HUES64 (cell line): Measurements from ENCODE around the gene C1QL1.
A peak's percentile ranks its signal among the peaks of the same experiment; 100 is the strongest.

Experiments
- H3K27ac ChIP-seq: 2 replicates; pipeline ENCODE4 v1.7.0; 2013; ENCODE audit warnings: low read depth, low read length, inconsistent platforms
- H3K27me3 ChIP-seq: 2 replicates; pipeline ENCODE4 v1.6.1; 2013; ENCODE audit warnings: mild to moderate bottlenecking, low read length; ENCODE audit not compliant: insufficient read depth
- H3K36me3 ChIP-seq: 2 replicates; pipeline ENCODE4 v1.6.1; 2013; ENCODE audit warnings: mild to moderate bottlenecking, low read length; ENCODE audit not compliant: insufficient read depth
- H3K4me1 ChIP-seq: 2 replicates; pipeline ENCODE4 v1.6.1; 2013; ENCODE audit warnings: mild to moderate bottlenecking, low read length, moderate library complexity; ENCODE audit not compliant: insufficient read depth
- H3K4me3 ChIP-seq: 2 replicates; pipeline ENCODE4 v1.5.1; 2013; ENCODE audit warnings: mild to moderate bottlenecking, low read length, moderate library complexity
- H3K9ac ChIP-seq: 2 replicates; pipeline ENCODE4 v1.6.1; 2013; ENCODE audit warnings: mild to moderate bottlenecking, low read depth, low read length
- H3K9me3 ChIP-seq: 2 replicates; pipeline ENCODE4 v1.6.1; 2013; ENCODE audit warnings: low read depth, low read length; ENCODE audit not compliant: insufficient read depth
- WGBS: fragments of 150-250, 120-280 bp; methylation state at CpG from one replicate; pipeline ENCODE4 v1.1.7; 2013; ENCODE audit warnings: missing lambda C conversion rate; 5-methylcytosine and 5-hydroxymethylcytosine counted together

Gene C1QL1

DNA sequence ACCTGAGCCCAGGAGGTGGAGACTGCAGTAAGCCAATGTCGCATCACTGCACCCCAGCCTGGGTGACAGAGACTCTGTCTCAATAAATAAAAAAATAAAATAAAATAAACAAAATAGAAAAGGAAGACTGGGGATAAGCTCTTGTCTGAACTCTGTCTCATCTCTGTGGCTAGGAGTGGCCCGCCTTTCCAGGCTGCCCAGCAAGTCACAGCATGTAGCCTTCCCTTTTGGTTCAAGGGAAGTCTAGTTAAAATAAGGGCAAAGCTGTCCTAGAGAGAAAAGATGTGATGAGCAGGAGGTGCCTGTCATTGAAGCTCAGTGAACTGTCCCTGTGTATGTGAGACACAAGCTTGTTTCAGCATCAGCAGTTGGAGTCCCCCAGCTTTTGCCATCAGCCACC, 50.1 kb downstream of the C1QL1 start:
- Histone ChIP-seq H3K27ac (no peak overlapping the region), H3K4me3 (no peak overlapping the region), H3K27me3 (peaks cover 8% of the 10 kb centered on the region), H3K36me3 (no peaks in the 10 kb centered on the region), H3K4me1 (peaks cover 13% of the 10 kb centered on the region), H3K9ac (no peak overlapping the region), H3K9me3 (no peaks in the 10 kb centered on the region)
- 87% methylated on average over 2 of the region's 2 CpGs for WGBS

GRCh38 chr17:44917456-44917855, 50.6 kb downstream of the C1QL1 start:
- no peak overlapping the region for H3K27ac ChIP-seq
- WGBS = 91% methylated on average over 6 of the region's 6 CpGs

DNA sequence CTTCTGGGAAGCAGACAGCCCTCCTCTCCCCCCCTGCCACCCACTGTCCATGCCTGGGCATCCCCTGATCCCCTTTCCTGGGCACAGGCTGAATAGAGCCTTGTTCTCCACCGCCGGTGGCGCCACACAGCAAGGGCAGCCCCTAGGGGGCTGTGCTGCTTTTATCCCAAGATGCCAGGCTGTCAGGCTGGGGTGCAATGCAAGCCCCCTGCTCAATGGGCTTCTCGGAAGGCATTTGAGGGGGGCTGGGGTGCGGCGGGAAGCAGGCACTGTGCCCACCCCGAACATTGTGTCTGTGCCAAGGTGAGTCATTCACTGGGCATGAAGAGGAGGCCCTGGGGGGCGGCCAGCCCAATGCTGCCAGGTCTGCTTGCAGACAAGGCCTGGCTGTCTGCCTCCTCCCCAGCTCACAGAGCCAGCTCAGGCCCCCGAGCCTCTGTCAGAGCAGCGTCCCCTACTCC, 51.3 kb downstream of the C1QL1 start:
- WGBS = 85% methylated on average over 9 of the region's 10 CpGs
- Histone ChIP-seq H3K9me3 (no peaks in the 10 kb centered on the region), H3K4me3 (no peak overlapping the region), H3K36me3 (no peaks in the 10 kb centered on the region), H3K27me3 (peaks cover 20% of the 10 kb centered on the region), H3K9ac (no peak overlapping the region), H3K27ac (no peak overlapping the region), H3K4me1 (peaks cover 13% of the 10 kb centered on the region)

More at GRCh38 chr17:44917456-44917855, 50.6 kb downstream of the C1QL1 start:
- no peaks in the 10 kb centered on the region for H3K9me3 ChIP-seq
- no peak overlapping the region for H3K4me3 ChIP-seq
- peaks cover 13% of the 10 kb centered on the region for H3K27me3 ChIP-seq
- H3K4me1 ChIP-seq = peaks cover 13% of the 10 kb centered on the region
- no peak overlapping the region for H3K9ac ChIP-seq
- no peaks in the 10 kb centered on the region for H3K36me3 ChIP-seq

DNA sequence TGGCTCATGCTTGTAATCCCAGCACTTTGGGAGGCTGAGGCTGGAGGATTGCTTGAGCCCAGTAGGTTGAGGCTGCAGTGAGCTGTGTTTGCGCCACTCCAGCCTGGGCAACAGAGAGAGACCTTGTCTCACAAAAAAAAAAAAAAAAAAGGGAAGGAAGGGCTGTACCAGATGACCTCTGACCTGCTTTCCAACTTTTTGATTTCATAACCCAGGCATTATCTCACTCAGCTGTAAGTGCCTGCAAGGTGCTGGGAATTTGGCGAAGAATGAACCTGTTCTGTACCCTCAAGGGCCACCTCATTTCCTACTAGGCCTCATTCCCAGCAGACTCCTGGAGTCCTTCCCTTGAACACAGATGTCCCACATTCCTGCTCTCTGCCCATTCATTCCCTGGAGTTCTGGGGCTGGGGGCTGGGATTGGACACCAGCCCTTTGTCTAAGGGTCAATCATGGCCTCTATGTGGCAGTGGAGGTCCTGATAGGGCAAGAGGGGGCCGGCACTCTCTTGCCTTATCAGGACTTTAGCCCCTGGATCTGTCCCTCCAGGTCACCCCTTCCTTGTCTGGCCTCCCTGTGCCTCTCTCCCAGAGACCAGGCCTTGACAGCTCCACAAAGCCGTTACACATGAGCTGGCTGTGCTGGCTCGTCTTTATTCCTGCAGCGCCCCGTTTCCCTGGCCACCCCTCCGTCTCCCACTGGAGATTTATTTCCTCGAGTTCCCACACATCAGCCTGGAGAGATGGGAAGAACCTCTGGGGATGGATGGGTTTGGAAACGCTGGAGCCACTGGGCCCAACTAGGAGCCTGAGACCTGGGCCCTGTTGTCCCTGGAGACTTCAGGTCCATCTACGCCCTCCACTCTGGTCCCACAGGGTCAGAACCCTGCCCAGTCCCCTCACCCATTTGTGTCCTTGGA, 52.0 kb downstream of the C1QL1 start:
- H3K27ac ChIP-seq = no peak overlapping the region
- 92% methylated on average over 11 of the region's 11 CpGs for WGBS
- H3K4me1 ChIP-seq = peaks cover 12% of the 10 kb centered on the region
- H3K9ac ChIP-seq = no peak overlapping the region
- H3K4me3 ChIP-seq = no peak overlapping the region
- H3K9me3 ChIP-seq = no peaks in the 10 kb centered on the region
- peaks cover 26% of the 10 kb centered on the region for H3K27me3 ChIP-seq
- no peaks in the 10 kb centered on the region for H3K36me3 ChIP-seq

- 90% methylated on average over 17 of the region's 17 CpGs for WGBS
- Histone ChIP-seq H3K9ac (no peak within 1 kb of the TSS), H3K4me3 (no peak within 1 kb of the TSS), H3K27ac (no peak within 1 kb of the TSS), H3K36me3 (no peaks in the 10 kb centered on the region), H3K27me3 (peaks cover 29% of the 10 kb centered on the region), H3K4me1 (peaks cover 6% of the 10 kb centered on the region), H3K9me3 (no peaks in the 10 kb centered on the region)
Measured at GRCh38 chr17:44915321-44915726, 52.8 kb downstream of the C1QL1 start, which contains the start of gene GFAP. TSS of gene GFAP (minus strand) at chr17:44915500. CDS start at chr17:44915486, 14 bp downstream.

- no peak overlapping the region for H3K4me3 ChIP-seq
- 91% methylated on average over 19 of the region's 19 CpGs for WGBS
Measured at GRCh38 chr17:44914698-44915271, 53.3 kb downstream of the C1QL1 start.

DNA sequence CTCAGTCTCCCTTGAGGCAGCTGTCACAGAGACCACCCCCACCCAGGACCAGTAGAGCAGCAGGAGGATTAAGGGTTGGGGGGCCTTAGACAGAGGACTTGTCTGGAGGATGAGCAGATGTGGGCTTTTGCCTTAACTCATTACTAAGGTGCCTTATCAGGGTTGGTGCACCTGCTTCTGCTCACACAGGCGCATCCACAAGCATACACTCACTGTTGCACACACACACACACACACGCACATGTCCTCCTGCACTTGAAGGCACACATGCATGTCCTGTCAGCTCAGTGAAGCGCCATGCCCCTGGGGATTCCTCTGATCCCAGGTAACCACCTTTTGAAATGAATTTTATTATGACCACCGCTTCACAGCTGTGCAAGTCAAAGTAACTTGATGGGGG, 54.0 kb downstream of the C1QL1 start:
- WGBS = 91% methylated on average over 4 of the region's 4 CpGs
- H3K4me1 ChIP-seq = 0 out of 2 replicates have a peak, but pooled peaks cover 3% of the 10 kb centered on the region
- no peak overlapping the region for H3K4me3 ChIP-seq

More at GRCh38 chr17:44914698-44915271, 53.3 kb downstream of the C1QL1 start:
- no peak overlapping the region for H3K27ac ChIP-seq
- H3K9ac ChIP-seq = no peak overlapping the region
- H3K36me3 ChIP-seq = no peaks in the 10 kb centered on the region
- H3K27me3 ChIP-seq = peaks cover 29% of the 10 kb centered on the region
- H3K4me1 ChIP-seq = 0 out of 2 replicates have a peak, but pooled peaks cover 3% of the 10 kb centered on the region
- H3K9me3 ChIP-seq = no peaks in the 10 kb centered on the region

DNA sequence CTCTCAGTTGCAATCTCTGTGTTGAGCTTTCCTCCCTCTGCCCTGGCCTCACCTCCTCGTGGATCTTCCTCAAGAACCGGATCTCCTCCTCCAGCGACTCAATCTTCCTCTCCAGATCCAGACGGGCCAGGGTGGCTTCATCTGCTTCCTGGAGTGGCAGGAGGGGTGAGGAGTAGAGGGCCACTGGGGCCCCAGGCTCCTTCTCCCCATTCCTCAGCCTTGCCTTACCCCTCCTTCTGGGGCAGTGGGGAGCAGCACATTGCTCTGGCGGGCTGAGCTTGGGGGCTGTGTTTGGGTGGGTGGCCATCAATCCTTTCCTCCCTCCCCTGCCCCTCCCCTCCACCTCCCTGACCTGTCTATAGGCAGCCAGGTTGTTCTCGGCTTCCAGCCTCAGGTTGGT, 54.4 kb downstream of the C1QL1 start:
- 73% methylated on average over 5 of the region's 6 CpGs for WGBS
- H3K4me1 ChIP-seq = 0 out of 2 replicates have a peak, but pooled peaks cover 3% of the 10 kb centered on the region
- no peaks in the 10 kb centered on the region for H3K9me3 ChIP-seq
- H3K4me3 ChIP-seq = no peak overlapping the region
- H3K9ac ChIP-seq = no peak overlapping the region
- no peaks in the 10 kb centered on the region for H3K36me3 ChIP-seq
- no peak overlapping the region for H3K27ac ChIP-seq
- peaks cover 29% of the 10 kb centered on the region for H3K27me3 ChIP-seq

More for the DNA sequence above, 54.0 kb downstream of the C1QL1 start:
- Histone ChIP-seq H3K27ac (no peak overlapping the region), H3K9ac (no peak overlapping the region), H3K36me3 (no peaks in the 10 kb centered on the region), H3K27me3 (peaks cover 29% of the 10 kb centered on the region), H3K9me3 (no peaks in the 10 kb centered on the region)

DNA sequence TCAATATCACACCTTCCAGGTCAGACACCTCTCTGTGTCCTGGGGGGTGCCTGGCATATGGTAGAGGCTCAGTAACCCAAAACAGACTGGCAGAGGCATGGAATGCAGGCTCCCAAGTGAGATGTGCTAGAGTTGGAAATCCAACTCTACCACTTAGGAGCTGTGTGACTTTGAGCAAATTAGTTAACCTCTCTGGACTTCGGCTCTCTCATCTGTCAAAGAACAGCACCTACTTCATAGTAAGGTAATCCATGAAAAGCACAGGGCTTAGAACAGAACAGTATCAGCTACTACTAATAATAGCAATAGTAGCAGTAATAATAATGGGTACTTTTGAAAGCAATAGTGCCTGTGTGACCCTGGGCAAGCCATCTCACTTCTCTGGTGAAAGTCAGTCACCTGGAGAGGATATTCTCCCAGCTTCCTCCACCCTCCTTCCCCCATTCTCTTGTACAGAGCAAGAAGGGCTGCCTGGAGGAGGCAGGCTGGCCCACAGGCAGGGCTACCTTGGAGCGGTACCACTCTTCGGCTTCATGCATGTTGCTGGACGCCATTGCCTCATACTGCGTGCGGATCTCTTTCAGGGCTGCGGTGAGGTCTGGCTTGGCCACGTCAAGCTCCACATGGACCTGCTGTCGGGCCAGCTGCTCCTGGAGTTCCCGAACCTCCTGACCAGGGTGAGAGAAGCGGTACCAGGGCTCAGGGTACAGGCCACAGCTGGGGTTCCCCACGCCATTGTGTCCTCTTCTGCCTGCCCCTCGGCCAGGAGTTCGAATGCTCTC, 55.1 kb downstream of the C1QL1 start:
- Histone ChIP-seq H3K9me3 (no peaks in the 10 kb centered on the region), H3K4me1 (0 out of 2 replicates have a peak, but pooled peaks cover 3% of the 10 kb centered on the region), H3K27ac (no peak overlapping the region), H3K4me3 (no peak overlapping the region), H3K27me3 (peaks cover 29% of the 10 kb centered on the region), H3K9ac (no peak overlapping the region), H3K36me3 (no peaks in the 10 kb centered on the region)
- WGBS = 90% methylated on average over 14 of the region's 14 CpGs

GRCh38 chr17:44911133-44912001, 56.7 kb downstream of the C1QL1 start:
- WGBS = 12% methylated on average over 56 of the region's 56 CpGs
- Histone ChIP-seq H3K9me3 (no peaks in the 10 kb centered on the region), H3K36me3 (no peaks in the 10 kb centered on the region), H3K27me3 (peaks cover 29% of the 10 kb centered on the region), H3K4me1 (0 out of 2 replicates have a peak, but pooled peaks cover 3% of the 10 kb centered on the region), H3K4me3 (peak overlapping the region; percentile 55), H3K27ac (no peak overlapping the region), H3K9ac (peak overlapping the region; percentile 40; the same call in 1 of the 2 replicates)
